Type B pancreatic cell (in vitro differentiated cells): Measurements from ENCODE around the gene FARSB. TPM values are rescaled to one million over a fixed set of nuclear protein-coding genes. Genes with fewer than 3 reads are reported as not detected.
A peak's percentile ranks its signal among the peaks of the same experiment; 100 is the strongest.
"Not testable (repeated sequence)": the region's sequence is repeated elsewhere in the genome, so short reads cannot be mapped to it uniquely, and the experiment has no call there.

Experiments
- DNase-seq: peaks from one replicate; pipeline ENCODE4 v3.0.0; 2021; ENCODE audit warnings: mixed read lengths; ENCODE audit not compliant: unreplicated experiment; ENCODE audit errors: extremely low spot score
- H3K27ac Mint-ChIP-seq: 2 replicates; pipeline ENCODE4 v1.8.0; 2021; ENCODE audit warnings: mild to moderate bottlenecking, mixed read lengths
- H3K27me3 Mint-ChIP-seq: 2 replicates; pipeline ENCODE4 v1.8.0; 2021; ENCODE audit warnings: mixed read lengths
- H3K36me3 Mint-ChIP-seq: 2 replicates; pipeline ENCODE4 v1.8.0; 2021; ENCODE audit warnings: mixed read lengths
- H3K4me1 Mint-ChIP-seq: one replicate; pipeline ENCODE4 v1.8.0; 2021; ENCODE audit warnings: mixed read lengths; ENCODE audit not compliant: unreplicated experiment
- H3K4me3 Mint-ChIP-seq: 2 replicates; pipeline ENCODE4 v1.8.0; 2021; ENCODE audit warnings: mild to moderate bottlenecking, mixed read lengths
- H3K9me3 Mint-ChIP-seq: 2 replicates; pipeline ENCODE4 v1.8.0; 2021; ENCODE audit warnings: mixed read lengths
- total RNA-seq: library from RNA; stranded (reverse); gene quantifications from 2 replicates; pipeline ENCODE4 v1.2.1, GENCODE V29; 2021; ENCODE audit warnings: low replicate concordance
- TF ChIP-seq, protein P1 (sequence below): fragments of 200-600 bp; sonication (generic); conservative IDR thresholded peaks from 2 replicates; pipeline ENCODE4 v1.5.0; 2021; ENCODE audit warnings: antibody characterized with exemption, mild to moderate bottlenecking

The FARSB gene
- total RNA-seq, 1 donor from 2014 or later, result 24.0 TPM

DNA sequence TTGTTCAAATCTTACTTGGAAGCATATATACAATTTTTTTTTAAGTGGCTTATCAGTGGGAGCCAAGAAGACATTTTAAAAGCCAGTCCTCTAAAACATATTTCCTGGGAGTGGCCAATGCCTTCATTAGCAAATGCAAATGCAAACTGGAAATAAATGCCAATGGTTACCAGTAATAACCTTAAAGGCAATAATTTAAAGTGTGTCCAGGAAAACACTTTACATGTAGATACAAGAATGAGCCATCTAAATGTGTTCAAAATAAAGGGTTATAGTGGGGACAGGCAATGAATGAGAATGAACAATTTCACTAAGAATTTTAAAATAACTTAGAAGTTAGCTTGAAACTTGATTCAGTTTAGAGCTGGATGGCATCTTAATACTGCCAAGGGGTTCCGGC lies 64.2 kb downstream of the FARSB start:
- no peak overlapping the region for H3K4me3 Mint-ChIP-seq
- TF ChIP-seq, protein P1, sequence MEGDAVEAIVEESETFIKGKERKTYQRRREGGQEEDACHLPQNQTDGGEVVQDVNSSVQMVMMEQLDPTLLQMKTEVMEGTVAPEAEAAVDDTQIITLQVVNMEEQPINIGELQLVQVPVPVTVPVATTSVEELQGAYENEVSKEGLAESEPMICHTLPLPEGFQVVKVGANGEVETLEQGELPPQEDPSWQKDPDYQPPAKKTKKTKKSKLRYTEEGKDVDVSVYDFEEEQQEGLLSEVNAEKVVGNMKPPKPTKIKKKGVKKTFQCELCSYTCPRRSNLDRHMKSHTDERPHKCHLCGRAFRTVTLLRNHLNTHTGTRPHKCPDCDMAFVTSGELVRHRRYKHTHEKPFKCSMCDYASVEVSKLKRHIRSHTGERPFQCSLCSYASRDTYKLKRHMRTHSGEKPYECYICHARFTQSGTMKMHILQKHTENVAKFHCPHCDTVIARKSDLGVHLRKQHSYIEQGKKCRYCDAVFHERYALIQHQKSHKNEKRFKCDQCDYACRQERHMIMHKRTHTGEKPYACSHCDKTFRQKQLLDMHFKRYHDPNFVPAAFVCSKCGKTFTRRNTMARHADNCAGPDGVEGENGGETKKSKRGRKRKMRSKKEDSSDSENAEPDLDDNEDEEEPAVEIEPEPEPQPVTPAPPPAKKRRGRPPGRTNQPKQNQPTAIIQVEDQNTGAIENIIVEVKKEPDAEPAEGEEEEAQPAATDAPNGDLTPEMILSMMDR, result no peak

DNA sequence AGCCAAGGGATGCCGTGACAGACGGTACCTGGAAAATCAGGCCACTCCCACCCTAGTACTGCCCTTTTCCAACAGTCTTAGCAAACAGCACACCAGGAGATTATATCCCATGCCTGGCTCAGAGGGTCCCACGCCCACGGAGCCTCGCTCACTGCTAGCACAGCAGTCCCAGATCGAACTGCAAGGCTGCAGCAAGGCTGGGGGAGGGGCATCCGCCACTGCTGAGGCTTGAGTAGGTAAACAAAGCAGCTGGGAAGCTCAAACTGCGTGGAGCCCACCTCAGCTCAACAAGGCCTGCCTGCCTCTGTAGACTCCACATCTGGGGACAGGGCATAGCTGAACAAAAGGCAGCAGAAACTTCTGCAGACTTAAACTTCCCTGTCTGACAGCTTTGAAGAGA lies 71.3 kb downstream of the FARSB start:
- H3K9me3 Mint-ChIP-seq, DNase-seq, H3K27ac Mint-ChIP-seq, H3K4me3 Mint-ChIP-seq, H3K27me3 Mint-ChIP-seq, H3K4me1 Mint-ChIP-seq: not testable (repeated sequence)
- peaks cover 42% of the 10 kb centered on the region for H3K36me3 Mint-ChIP-seq

More for the DNA sequence above, 64.2 kb downstream of the FARSB start:
- H3K27ac Mint-ChIP-seq, result no peak overlapping the region
- H3K9me3 Mint-ChIP-seq, result no peaks in the 10 kb centered on the region
- H3K36me3 Mint-ChIP-seq, result peaks cover 36% of the 10 kb centered on the region
- H3K27me3 Mint-ChIP-seq, result no peaks in the 10 kb centered on the region
- H3K4me1 Mint-ChIP-seq, result no peaks in the 10 kb centered on the region
- DNase-seq, result no peak

DNA sequence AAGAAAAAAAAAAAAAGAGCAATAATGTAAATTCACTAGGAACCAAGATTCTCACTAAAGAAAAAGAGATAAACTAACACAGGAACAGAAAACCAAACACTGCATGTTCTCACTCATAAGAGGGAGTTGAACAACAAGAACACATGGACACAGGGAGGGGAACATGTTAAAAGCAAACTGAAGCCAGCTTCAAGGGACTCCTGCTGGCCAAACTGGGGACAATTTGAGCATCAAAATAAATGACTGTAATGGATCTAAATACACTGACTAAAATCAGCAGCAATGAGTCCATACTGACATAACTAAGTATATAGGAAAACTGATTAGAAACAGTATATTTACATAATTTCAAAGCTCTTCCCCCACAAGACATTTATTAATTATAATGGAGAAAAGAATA lies 73.0 kb downstream of the FARSB start:
- Mint-ChIP-seq H3K36me3 (peaks cover 35% of the 10 kb centered on the region), H3K27me3 (no peaks in the 10 kb centered on the region), H3K9me3 (peaks cover 5% of the 10 kb centered on the region), H3K4me1 (no peaks in the 10 kb centered on the region), H3K27ac (no peak overlapping the region), H3K4me3 (no peak overlapping the region)
- DNase-seq, result no peak
- TF ChIP-seq, protein P1, result peak; percentile 64

DNA sequence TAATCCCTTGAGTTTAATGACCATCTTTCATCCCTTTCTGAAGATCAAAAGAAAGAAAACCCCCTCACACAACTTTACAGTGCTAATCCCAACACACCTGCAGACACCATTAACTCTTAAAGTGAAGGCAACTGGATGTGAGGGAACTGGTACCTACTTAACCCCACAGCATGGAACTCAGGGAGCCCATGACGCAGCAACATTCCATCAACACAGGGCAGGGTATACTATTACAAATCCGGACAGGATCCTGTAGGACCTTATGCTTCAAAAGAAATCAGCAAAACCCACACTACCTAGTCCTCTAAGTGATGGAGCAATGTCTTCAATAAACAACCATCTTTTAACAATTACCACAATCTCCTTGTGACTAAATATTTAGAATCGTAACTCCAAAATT lies 78.6 kb downstream of the FARSB start:
- Mint-ChIP-seq H3K4me3 (no peak overlapping the region), H3K4me1 (peaks cover 20% of the 10 kb centered on the region), H3K27me3 (no peaks in the 10 kb centered on the region), H3K9me3 (no peaks in the 10 kb centered on the region), H3K27ac (no peak overlapping the region), H3K36me3 (peaks cover 3% of the 10 kb centered on the region)
- TF ChIP-seq, protein P1, result no peak
- DNase-seq, result no peak

DNA sequence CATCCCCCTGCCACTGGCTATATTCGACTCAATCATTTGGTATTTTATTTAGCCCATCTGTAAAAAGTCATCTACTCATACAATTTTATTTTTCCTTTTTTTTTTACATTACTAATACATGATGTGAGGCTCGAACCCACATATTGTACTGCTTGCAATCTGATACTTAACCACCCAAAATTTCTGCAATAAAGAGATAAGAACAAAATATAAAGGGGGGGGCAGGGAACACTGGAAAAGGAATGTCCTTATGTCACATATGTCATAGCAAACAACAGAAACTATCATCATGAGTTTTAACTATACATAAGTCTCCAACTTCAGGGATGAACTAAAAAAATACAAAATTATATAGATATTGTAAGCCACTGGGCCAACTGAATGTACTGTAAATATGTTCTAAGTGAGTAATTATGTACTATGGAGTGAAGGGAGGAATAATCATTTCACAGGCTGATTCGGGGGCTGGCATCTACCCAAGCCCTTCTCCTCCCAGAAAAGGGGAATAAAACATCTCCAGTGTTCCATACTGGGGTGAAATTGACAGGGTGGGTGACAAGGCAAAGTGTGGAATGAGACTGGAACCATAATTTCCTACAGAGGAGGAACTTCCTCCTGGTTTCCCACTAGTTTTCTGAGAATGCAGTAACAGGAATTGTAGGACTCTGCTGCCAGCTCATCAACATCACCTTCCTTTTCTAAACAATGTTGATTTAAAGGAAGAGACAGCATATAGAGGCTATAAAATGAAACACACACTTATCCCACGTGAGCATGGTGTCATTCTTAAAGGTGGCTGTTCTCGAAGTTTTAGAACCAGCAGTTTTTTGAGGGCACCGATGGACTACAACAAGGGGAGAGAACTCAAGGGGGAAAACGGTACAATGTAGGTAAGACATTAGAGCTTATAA lies 79.5 kb downstream of the FARSB start:
- peaks cover 12% of the 10 kb centered on the region for H3K36me3 Mint-ChIP-seq
- no peaks in the 10 kb centered on the region for H3K9me3 Mint-ChIP-seq
- peaks cover 30% of the 10 kb centered on the region for H3K4me1 Mint-ChIP-seq
- no peak overlapping the region for H3K4me3 Mint-ChIP-seq
- TF ChIP-seq, protein P1, result no peak
- H3K27me3 Mint-ChIP-seq, result no peaks in the 10 kb centered on the region
- no peak for DNase-seq
- H3K27ac Mint-ChIP-seq, result no peak overlapping the region

DNA sequence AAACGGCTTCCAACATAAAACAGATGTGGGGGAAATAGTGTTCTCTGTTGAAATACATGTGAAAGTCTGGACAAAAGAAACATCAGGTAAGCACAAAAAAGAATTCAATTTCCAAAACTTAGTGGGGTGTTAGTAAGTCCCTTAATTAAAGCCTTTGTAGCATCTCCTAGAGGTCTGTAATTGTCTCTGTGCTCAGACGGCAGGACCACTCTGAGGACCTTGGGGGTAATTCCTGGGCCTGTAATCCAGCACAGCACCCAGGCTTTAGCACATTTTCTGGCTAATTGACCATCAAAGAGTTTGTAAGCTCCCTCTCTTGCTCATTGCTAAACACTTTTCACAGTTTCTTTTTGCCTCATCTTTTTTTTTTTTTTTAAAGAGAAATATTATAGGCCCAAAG lies 80.3 kb downstream of the FARSB start:
- peaks cover 31% of the 10 kb centered on the region for H3K4me1 Mint-ChIP-seq

More for the DNA sequence above, 80.3 kb downstream of the FARSB start:
- Mint-ChIP-seq H3K4me3 (no peak overlapping the region), H3K9me3 (no peaks in the 10 kb centered on the region), H3K27me3 (no peaks in the 10 kb centered on the region), H3K27ac (no peak overlapping the region), H3K36me3 (peaks cover 18% of the 10 kb centered on the region)
- TF ChIP-seq, protein P1, result no peak
- no peak for DNase-seq
